A204.1 (cell line): ENCODE results near the gene KYAT1.
"Not testable (repeated sequence)": the region's sequence is repeated elsewhere in the genome, so short reads cannot be mapped to it uniquely, and the experiment has no call there.

Experiments
- FAIRE-seq: peaks from 2 replicates; lab custom pipeline; 2012; peaks lifted over from hg19 to GRCh38; lab: Jason Lieb, UNC

The KYAT1 gene

GRCh38 chr9:128885376-128885775, 3.6 kb upstream of the KYAT1 start:
- FAIRE-seq, result no peak

GRCh38 chr9:128884164-128884563, 2.4 kb upstream of the KYAT1 start:
- FAIRE-seq, result no peak

- no peak for FAIRE-seq
Observed at GRCh38 chr9:128882677-128883603, 1.2 kb upstream of the KYAT1 start.

- no peak for FAIRE-seq
Observed at GRCh38 chr9:128877852-128878251, 3.9 kb downstream of the KYAT1 start.

- not testable (repeated sequence) for FAIRE-seq
Observed at GRCh38 chr9:128870941-128871265, 10.8 kb downstream of the KYAT1 start.

- no peak for FAIRE-seq
Observed at GRCh38 chr9:128870128-128870940, 11.4 kb downstream of the KYAT1 start.

GRCh38 chr9:128863647-128864046, 18.1 kb downstream of the KYAT1 start:
- FAIRE-seq, result no peak

- FAIRE-seq, result no peak
Observed at GRCh38 chr9:128862401-128862851, 19.3 kb downstream of the KYAT1 start.

GRCh38 chr9:128861501-128861900, 20.2 kb downstream of the KYAT1 start:
- FAIRE-seq, result no peak

GRCh38 chr9:128860937-128861336, 20.8 kb downstream of the KYAT1 start:
- FAIRE-seq, result no peak

- not testable (repeated sequence) for FAIRE-seq
Observed at GRCh38 chr9:128858476-128858875, 23.3 kb downstream of the KYAT1 start.

GRCh38 chr9:128854454-128854853, 27.3 kb downstream of the KYAT1 start:
- FAIRE-seq, result not testable (repeated sequence)

GRCh38 chr9:128852646-128853045, 29.1 kb downstream of the KYAT1 start:
- FAIRE-seq, result not testable (repeated sequence)

- peak; percentile 11 for FAIRE-seq
Observed at GRCh38 chr9:128851779-128852600, 29.8 kb downstream of the KYAT1 start.

- not testable (repeated sequence) for FAIRE-seq
Observed at GRCh38 chr9:128851024-128851423, 30.7 kb downstream of the KYAT1 start.

GRCh38 chr9:128847803-128848202, 33.9 kb downstream of the KYAT1 start:
- no peak for FAIRE-seq

GRCh38 chr9:128846680-128847030, 35.1 kb downstream of the KYAT1 start:
- FAIRE-seq, result no peak

- no peak for FAIRE-seq
Observed at GRCh38 chr9:128845186-128845931, 36.4 kb downstream of the KYAT1 start.

- not testable (repeated sequence) for FAIRE-seq
Observed at GRCh38 chr9:128843171-128843570, 38.6 kb downstream of the KYAT1 start.

GRCh38 chr9:128841694-128842492, 39.9 kb downstream of the KYAT1 start:
- FAIRE-seq, result no peak

- no peak for FAIRE-seq
Observed at GRCh38 chr9:128840524-128840923, 41.2 kb downstream of the KYAT1 start.
